LoVo (cell line): ENCODE data around the gene DOCK4.

ENCODE experiments used
- DNase-seq: peaks from one replicate; pipeline ENCODE4 v3.0.0-alpha.2; 2016; ENCODE audit warnings: low spot score

DOCK4 gene

DNA sequence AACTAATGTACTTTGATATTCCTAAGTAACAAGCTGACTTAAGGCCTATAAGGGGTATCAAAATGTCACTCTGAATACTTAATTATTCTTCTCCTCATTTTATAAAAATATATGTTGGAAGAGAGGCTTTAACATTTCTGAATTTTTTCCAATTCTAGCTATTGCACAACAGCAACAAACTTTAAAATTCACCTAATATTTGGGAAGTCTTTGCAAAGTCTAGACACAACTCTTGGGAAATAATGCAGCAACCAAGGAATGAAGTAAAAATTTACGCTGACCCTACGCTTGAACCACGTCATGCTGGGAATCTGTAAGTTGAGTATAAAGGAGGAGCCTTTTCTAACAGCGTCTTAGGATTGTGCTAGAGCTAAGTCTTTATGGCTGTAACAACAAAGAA, 400.0 kb downstream of the DOCK4 start:
- no peak for DNase-seq

DNA sequence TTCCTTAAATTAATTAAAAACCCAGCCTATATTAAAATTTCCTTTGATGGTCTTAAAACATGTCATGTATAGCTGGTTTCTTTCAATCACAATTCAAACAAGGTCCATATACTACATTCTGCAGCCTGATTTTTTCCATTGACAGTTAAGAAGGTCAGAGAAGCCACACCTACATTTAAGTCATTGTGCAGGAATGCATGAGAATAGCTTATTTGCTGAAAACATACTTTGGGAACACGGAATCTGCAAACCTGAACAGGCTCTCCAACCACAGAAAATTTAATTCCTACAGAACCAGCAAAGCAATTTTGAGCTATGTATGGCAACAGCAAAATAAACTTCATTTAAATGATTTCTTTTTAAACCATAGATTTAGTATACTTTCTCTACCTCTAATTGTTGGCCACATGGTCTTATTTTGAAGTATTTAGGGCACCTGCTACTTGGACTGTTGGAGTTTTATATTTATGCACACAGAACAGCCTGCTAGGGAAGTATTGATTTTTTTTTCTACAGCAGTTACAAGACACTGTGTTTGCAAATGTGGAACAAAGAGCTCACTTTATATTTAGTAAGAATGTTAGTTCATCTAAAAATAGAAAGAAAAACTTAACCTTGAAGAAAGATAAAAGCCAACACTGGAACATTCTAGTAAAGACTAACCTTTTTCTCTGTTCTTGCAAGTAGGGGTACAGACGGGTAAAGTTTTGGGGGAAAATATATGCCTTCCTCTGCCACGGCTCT, 403.0 kb downstream of the DOCK4 start:
- DNase-seq: no peak

DNA sequence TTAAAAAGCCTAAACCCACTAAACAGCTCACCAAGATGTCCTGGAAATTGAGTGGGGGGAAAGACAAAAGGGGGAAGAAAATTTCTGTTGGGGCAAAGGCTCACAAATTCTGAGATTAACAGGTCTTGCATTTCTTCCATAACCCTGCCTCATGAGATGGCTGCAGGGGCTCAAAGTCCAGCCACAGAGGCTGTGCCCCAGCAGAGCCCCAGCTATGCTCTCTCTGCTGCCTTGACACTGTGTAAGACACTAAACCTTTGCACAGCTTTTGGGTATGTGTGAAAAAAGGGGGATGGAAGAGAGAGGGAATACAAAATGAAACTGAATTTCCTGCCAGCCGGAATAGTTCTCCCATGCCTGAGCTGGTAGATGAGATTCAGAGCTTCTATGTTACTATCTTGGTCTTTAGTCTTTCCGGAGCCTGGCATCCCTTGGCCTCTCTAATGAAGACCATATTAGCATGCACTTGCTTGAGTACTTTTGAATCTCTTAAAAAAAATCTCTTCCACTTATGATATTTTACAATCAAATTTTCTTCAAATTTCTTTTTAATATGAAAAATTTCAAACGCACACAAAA, 403.9 kb downstream of the DOCK4 start:
- no peak for DNase-seq

DNA sequence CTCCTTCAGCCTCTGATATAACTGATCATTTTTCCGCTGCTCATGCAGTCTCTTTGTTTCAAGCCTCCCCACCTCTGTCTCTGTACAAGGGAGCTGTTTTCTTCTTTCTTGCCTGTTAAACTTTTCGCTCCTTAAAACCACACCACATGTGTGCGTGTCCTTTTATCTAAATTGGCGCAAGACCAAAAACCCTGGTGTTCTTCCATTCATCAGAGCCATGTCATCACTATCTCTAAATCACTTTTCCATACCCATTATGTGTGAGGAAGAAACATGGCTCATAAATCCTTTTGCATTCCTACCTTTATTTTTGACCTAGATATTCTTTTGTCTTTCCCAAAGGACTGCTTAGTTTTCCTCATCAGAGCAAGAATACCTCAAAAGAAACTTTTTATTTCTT, 404.9 kb downstream of the DOCK4 start:
- no peak for DNase-seq

DNA sequence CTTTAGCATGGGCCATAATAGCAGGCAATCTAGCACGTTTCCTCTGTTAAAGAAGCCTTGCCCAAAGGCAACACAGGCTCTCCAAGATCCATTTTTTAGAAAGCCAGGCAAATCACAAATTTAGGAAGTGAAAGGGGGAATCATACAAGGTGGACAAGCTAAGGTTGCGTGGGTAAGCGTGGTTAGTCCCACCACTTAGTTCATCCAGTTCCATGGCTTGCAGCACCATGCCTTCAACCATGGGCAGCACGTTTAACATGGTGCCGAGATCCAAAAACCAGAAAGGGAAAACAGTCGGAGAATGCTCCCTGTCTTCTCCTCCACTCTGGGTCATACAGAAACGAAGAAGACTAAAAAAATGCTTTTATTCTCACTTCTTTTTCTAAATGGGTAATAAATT, 409.5 kb downstream of the DOCK4 start:
- DNase-seq: no peak

DNA sequence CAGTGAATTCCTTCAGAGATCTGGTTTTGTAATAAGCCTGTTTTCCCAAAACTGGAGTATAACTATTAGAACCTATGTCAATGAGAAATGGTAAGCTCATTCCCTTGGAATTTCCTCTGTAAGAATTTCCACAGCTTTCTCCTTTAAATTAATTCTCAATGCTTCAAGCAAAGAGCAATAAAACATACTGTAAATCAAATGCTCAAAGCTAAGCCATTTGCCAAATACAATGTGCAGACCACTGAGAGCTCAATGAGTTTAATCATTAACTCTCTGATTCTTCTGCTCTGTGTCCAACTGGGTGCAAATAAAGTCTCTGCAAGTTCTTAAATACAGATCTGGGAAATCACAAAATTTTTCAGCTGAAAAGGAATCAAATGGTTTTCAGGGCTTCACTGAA, 416.3 kb downstream of the DOCK4 start:
- DNase-seq: no peak

DNA sequence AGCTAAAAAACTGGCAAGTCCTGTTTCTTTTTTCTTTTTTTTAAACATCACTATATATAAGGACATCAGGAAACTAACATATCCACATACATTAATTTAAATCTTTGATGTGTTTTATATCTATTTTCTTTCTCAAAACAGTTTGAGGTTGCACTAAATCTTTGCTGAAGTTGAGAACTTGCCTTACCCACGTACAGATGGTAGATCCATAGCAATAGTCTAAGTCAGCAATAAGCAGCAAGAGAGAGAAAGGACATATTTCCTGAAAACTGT, 417.2 kb downstream of the DOCK4 start:
- no peak for DNase-seq

DNA sequence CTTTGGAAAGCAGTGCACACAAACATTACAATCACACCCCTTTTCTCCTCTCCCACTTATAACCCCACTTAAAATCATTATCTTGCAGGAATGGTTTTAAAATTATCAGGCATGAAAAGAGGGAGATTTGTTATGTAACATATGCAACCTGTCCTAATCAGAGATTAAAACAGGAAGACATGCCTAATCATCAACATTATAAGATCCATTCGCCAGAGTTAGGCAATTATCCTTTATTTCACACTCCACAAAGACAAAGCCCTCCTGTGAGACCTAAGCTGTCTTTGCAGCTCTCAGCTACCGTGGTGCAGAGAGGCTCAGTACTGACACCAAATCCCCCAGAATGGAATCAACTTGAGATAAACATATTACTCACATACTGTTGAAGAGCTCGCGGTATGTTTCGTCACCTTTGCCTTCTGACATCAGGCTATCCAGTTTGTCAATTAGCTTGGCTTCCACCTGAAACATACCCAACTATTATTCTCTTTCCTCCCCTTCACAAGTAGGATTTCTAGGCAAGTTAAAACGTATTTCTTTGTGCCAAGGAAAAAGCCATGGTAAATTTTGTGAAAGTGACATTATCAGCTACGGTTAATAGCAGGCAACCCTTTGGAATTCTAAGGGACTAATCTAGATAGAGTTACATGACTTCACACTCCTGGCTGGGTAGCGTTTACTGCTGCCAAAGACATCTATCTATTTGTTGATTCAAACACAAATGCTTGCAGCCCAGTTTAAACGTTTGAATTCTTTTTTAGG, 417.7 kb downstream of the DOCK4 start:
- no peak for DNase-seq

DNA sequence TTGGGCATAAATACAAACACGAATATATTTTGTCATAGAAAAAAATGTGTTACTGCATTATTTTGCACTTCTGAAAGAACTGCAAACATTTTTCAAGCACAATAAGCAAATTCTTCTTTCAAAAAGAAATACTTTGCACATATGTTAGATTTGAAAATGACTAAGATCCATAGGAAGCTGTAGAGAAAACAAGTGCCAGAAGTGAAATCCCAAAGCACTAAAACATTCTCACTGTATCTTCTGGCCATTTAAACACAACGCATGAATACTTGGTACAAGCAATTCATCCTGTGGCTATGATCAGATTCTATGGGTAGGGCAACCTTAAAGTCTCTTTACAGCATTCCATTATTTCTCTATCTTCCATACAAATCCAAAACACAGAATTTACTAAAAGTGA, 418.5 kb downstream of the DOCK4 start:
- no peak for DNase-seq

DNA sequence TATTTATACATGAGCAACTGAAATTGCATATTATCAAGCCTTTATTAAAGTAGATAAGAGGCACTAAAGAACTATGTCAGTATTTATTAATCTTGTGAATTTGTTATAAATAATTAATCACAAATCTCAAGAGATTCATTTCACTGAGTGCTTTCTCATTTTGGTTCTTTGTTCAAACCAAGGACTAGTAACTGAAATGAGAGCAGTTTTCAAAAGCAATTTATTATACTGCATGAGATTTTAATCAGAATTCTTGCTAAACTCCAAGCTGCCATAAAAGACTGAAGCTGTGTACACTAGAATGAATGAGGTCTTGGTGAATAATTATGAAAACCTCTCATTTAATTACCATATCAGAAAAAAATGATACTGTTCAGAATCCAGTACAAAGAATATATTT, 419.1 kb downstream of the DOCK4 start:
- DNase-seq: no peak

DNA sequence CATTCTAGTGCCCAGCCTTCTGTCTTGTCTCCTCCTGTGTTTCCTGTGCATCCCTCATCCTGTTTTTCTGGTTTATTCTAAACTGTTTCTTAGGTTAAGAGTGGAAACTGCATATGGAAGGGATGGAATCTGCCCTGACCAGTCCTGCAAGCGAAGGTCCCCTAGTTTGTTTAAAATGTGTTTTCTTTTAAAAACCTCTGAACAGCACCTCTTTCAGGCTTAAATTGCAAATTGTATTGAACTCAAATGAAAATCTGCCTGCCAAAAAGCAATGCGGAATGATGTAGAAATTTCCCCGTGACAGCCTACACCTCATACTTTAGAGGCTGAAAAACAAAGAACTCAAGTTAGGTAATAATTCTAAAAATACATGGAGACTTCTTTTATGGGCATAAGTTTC, 421.1 kb downstream of the DOCK4 start:
- no peak for DNase-seq

DNA sequence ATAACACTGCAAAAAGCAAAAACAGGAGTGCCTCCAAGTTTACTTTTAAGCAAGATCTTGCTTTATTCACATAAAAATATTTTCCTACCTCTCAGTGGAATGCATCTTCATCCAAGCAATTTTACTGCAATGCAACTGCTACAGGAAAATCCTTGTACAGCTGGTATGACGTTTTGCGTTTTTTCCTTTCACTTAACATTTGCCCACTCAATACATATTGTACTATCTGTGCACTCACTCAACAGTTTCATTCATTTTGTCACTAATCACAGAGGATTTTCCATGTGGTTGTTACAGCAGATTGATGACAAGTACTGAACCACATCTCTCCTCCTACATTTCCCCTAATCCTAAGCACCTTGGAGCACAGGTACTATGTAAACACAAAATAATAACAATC, 421.9 kb downstream of the DOCK4 start:
- DNase-seq: no peak

DNA sequence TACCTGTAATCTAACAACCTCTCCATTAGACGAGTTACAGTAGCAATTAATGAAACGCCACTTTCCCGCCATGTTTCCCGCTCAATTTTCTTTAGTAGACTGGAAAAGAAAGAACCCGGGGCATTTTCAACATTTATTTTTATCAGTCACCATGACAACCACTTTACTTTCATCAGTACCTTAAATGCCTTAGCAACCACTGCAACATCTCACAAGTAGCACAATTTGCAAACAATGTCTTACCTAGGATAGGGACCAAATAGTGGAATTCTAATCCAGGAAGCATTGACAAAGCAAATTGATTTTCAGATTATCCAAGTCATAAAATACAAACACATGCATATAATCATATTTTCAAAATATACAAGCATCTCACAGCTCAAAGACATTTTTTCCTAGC, 422.3 kb downstream of the DOCK4 start:
- no peak for DNase-seq

DNA sequence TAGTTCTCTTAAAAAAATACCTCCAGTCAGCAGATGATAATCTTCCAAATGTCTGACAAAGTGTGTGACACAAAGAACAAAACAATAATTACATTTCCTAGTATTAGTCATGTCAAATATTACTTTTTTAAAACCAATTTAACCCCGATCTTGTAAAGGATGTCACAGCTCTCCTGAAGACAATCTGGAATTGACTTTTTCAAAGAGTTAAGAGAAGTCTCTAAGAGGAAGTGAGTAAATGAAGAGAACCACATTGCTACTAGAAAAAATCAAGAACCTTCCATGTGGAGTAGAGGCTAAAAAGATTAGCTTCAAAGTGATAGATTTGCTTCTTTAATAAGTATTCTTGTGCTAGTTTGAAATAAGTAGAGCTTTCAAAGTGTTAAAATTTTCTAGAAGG, 425.7 kb downstream of the DOCK4 start:
- DNase-seq: no peak

DNA sequence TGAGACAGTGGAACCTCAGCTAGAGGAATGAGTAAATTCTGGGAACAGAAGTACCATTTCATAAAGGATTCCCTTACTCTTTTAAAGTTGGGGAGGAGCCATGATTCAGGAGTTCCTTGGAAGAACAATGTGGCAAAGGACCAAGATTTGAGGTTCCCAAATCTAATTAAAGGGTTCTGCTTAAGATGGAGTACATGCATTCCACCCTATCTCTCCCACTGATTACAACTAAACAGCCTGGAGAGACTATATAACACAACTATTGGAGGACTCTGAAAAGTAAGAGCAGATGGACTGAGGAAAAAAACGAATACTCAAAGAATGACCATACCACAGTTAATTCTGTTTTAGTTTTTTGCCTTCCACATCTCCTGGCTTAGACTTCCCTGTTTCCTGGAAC, 431.0 kb downstream of the DOCK4 start:
- DNase-seq: no peak

DNA sequence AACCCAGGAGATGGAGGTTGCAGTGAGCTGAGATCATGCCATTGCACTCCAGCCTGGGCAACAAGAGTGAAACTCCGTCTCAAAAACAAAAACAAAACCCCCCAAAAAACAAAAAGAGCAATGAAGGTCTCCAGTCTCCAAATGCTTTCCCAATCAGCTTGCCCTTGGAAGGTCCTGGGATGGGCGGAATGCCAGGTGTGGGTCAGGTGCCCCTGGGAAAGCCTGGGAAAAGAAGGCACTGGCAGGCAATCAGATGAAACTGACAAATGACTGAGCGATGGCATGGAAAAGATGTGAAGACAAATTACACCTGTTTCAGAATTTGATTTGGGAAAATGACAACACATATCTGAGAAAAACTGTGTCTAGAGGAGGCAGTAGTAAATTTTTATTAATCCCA, 433.5 kb downstream of the DOCK4 start:
- DNase-seq: no peak

DNA sequence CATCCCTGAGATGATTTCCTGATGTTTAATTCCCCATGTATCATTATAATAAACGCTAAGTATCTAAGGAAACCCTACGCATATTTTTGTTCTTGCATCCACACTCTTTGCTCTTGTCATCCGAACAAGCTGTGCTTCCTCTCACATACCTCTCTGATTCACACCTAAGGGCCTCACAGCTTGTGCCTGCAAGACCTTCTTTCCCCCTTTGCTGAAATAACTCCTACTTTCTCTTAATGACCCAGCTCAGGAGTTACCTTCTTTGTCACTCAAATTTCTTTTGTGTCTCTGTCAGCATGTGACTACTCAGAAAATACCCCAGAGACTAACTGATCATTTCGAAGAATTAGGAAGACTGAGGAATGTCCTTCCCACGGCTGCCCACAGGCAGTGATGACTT, 434.6 kb downstream of the DOCK4 start:
- no peak for DNase-seq

DNA sequence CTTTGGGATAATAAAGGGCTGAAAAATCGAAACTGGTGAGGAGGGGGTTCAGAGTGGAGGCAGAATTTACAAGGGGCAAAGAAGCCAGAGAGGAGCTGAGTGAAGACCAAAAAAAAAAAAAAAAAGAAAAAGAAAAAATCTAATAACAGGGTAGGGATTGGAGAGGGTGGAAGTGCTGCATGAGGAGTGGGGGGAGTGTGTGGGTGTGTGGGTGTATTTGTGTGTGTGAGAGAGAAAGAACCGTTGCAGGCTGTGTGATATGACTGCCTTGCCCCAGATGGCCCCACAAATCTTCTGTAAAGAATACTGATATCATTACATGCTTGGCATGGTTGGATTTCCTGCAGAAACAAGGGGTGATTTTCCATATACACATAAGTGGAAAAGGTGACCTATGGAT, 436.1 kb downstream of the DOCK4 start:
- no peak for DNase-seq

DNA sequence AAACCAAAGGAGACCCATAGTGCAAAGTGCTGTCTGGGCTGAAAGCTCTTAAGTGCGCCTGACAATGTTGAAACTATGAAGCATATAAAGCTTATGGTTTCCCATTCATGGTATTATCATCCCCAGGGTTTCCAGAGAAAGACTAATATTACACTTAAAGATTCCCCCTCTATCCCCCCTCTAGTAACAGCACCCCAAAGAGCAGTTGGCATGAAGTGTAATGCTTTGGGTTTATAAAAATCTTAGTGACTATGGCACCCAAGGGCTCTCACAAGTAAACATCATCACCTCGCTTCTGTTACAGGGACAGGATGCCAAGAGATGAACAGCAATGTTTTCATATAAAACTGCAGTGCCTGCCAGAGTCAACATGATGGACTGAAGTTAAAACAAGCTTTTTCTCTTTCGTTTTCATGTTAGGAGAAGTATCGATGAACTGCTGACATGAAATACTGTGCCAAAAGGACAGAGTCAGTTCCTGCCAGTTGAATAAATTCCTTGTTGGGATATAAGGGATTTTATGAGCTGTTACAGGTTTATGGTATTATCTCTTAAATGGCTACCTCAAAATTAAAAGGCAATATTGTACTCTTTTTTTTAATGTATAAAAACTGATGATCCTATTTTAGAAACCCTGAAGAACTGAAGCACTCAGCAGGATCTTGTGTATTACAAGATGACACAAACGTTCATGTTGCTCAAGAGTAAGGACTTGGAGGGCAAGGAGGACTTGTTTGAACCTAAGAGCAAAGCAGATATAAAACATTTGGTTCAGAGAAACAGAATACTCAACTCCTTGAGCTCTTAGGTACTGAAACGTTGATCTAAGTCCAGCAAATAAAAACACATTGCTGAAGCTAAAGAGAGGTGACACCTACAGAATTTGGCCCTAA, 440.2 kb downstream of the DOCK4 start:
- DNase-seq: no peak

DNA sequence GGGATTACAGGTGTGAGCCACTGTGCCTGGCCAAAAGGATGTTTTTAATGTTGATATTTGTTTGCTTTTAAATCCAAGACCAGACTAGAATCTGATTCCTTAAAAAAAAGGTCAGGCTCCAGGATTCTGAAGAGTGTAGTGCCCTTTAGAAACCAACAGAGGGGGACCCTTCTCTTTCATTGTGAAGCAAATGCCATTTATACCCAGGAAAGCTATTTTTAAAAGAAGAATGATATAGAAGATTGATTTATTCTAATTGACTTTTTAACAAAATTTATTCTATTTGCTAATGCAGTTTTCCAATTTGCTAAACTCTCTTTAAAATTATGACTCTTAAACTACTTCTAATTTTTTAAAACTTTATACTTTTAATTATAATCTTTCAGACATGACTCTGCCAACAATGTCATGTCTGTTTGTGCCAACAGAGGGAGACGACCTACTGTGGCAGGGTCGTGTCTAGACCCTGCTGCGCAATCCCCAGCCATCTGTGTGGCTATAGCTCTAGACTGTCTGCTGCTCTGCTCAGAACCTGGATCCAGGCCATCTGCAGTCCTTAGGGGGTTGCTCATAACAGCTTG, 442.9 kb downstream of the DOCK4 start:
- DNase-seq: peak; percentile 65

DNA sequence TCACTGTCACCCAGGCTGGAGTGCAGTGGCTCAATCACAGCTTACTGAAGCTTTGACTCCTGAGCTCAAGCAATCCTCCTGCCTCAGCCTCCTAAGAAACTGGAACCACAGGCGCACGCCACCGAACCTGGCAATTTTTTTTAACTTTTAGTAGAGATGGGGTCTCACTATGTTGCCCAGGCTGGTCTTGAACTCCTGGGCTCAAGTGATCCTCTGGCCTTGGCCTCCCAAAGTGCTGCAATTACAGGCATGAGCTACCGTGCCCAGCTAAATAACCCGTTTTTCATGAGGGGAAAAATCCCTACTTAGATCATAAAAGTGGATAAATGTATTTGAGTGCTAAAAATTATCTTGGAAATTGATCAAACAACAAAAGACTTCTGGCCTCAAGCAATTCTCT, 443.4 kb downstream of the DOCK4 start:
- no peak for DNase-seq

DNA sequence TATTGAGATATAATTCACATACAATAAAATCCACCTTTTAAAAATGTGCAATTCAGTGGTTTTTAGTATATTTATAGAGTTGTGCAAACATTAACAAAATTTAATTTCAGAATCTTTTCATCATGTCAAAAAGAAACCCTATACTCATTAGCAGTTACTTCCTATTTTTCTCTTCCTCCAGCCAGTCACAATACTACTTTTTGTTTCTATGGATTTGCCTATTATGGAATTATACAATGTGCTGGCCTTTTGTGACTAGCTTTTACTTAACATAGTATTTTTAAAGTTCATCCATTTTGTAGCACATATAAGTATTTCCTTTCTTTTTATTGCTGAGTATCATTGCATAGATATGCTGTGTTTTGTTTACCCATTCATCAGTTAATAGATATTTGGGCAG, 444.0 kb downstream of the DOCK4 start:
- DNase-seq: no peak
